Measurements from ENCODE around the gene NUDT22.

NUDT22 gene

GRCh38 chr11:64249563-64250414, 23.7 kb downstream of the NUDT22 start:
- H3K27ac ChIP-seq = peak overlapping the region; percentile 98
- DNase-seq (ENCODE audit: low spot score) = no peak

GRCh38 chr11:64250415-64251015, 24.4 kb downstream of the NUDT22 start:
- TF ChIP-seq, protein P1, sequence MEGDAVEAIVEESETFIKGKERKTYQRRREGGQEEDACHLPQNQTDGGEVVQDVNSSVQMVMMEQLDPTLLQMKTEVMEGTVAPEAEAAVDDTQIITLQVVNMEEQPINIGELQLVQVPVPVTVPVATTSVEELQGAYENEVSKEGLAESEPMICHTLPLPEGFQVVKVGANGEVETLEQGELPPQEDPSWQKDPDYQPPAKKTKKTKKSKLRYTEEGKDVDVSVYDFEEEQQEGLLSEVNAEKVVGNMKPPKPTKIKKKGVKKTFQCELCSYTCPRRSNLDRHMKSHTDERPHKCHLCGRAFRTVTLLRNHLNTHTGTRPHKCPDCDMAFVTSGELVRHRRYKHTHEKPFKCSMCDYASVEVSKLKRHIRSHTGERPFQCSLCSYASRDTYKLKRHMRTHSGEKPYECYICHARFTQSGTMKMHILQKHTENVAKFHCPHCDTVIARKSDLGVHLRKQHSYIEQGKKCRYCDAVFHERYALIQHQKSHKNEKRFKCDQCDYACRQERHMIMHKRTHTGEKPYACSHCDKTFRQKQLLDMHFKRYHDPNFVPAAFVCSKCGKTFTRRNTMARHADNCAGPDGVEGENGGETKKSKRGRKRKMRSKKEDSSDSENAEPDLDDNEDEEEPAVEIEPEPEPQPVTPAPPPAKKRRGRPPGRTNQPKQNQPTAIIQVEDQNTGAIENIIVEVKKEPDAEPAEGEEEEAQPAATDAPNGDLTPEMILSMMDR (conservative IDR thresholded peaks at IDR 0.05; ENCODE audit: low read depth) = no peak
- POLR2A ChIA-PET (ENCODE audit: low non-redundant PET) = interaction anchor here (0.6 to 0.7 kb wide), 2 partner anchors 9 to 18 kb away, joined by 3 read pairs; partner anchors contain the start of gene FKBP2
- CTCF ChIA-PET = interaction anchor here (0.6 to 2.7 kb wide), 10 partner anchors 8 to 102 kb away, joined by 3 to 19 read pairs (median 6); no protein-coding TSS in a partner anchor
- H3K27ac ChIP-seq = peak overlapping the region; percentile 98
- DNase-seq (ENCODE audit: low spot score) = no peak

More at GRCh38 chr11:64249563-64250414, 23.7 kb downstream of the NUDT22 start:
- ChIA-PET POLR2A (ENCODE audit: low non-redundant PET) (interaction anchor here (0.5 to 0.7 kb wide), 3 partner anchors 9 to 19 kb away, joined by 3 read pairs; partner anchors contain the start of gene FKBP2), CTCF (interaction anchor here (0.6 to 2.7 kb wide), 7 partner anchors 7 to 65 kb away, joined by 3 to 19 read pairs (median 6); partner anchors contain the start of genes NUDT22 and TRPT1)
- TF ChIP-seq, protein P1 (conservative IDR thresholded peaks at IDR 0.05; ENCODE audit: low read depth) = no peak

DNA sequence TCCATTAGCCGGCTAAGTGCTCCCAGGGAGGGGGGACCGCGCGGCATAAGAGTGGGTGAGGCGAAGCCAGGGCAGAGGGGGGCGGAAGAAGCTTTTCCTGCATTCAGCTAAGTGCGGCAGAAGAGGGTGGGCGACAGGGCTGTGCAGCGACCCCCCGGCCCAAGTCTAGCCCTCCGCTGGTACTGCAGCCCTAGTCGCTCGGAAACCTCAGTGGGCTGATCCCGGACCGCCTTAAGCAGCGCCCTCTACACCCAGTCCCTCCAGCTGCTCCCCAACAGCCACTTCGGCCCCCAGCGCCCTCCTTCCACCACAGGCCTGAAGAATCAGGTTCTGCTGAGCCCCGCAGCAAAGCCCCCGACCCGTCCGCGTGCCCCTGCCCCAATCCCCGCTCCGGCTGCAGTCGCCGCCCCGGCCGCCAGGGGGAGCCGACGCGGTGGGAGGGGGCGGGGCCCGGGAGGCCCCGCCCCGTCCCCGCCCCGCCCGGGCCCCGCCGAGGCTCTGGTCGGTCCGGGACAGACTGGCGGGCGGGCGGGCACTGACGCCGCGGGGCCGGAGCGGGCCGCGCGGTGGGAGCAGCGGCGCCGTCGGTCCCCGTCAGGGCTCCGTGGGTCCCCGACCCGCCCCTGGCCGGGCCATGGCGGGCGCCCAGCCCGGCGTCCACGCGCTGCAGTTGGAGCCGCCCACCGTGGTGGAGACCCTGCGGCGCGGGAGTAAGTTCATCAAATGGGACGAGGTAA, 25.1 kb downstream of the NUDT22 start, which contains the start of gene PLCB3:
TSS of gene PLCB3 (plus strand) at position 515 of the 737 bp plus-strand sequence. CDS start at position 635, 120 bp downstream.
- H3K27ac ChIP-seq = peak within 1 kb of the TSS; percentile 98
- CTCF ChIA-PET = interaction anchor here (0.6 to 2.7 kb wide), 10 partner anchors 12 to 101 kb away, joined by 3 to 19 read pairs (median 4); no protein-coding TSS in a partner anchor
- DNase-seq (ENCODE audit: low spot score) = no peak

GRCh38 chr11:64251753-64252002, 25.6 kb downstream of the NUDT22 start:
- peak overlapping the region; percentile 98 for H3K27ac ChIP-seq
- POLR2A ChIA-PET (ENCODE audit: low non-redundant PET) = interaction anchor here (1.4 kb wide), 1 partner anchor 16 kb away, joined by 4 read pairs; no protein-coding TSS in a partner anchor
- TF ChIP-seq, protein P1 (conservative IDR thresholded peaks at IDR 0.05; ENCODE audit: low read depth) = no peak
- DNase-seq (ENCODE audit: low spot score) = no peak
- CTCF ChIA-PET = interaction anchor here (0.6 to 2.7 kb wide), 6 partner anchors 12 to 50 kb away, joined by 3 to 19 read pairs (median 4); no protein-coding TSS in a partner anchor

More for the DNA sequence above, 25.1 kb downstream of the NUDT22 start, which contains the start of gene PLCB3:
- TF ChIP-seq, protein P1 (conservative IDR thresholded peaks at IDR 0.05; ENCODE audit: low read depth) = peak; percentile 87
- POLR2A ChIA-PET (ENCODE audit: low non-redundant PET) = interaction anchor here (1.4 kb wide), 1 partner anchor 16 kb away, joined by 4 read pairs; no protein-coding TSS in a partner anchor

GRCh38 chr11:64252003-64252872, 26.2 kb downstream of the NUDT22 start:
- no peak for DNase-seq (ENCODE audit: low spot score)
- POLR2A ChIA-PET (ENCODE audit: low non-redundant PET) = interaction anchor here (0.6 to 1.4 kb wide), 3 partner anchors 11 to 17 kb away, joined by 4 read pairs; partner anchors contain the start of gene FKBP2
- H3K27ac ChIP-seq = peak overlapping the region; percentile 98
- TF ChIP-seq, protein P1 (conservative IDR thresholded peaks at IDR 0.05; ENCODE audit: low read depth) = peak; percentile 47
- CTCF ChIA-PET = interaction anchor here (0.6 to 2.7 kb wide), 9 partner anchors 9 to 66 kb away, joined by 3 to 19 read pairs (median 3); partner anchors contain the start of gene STIP1
